ENCODE data around the gene RPGRIP1. TPM values are rescaled to one million over a fixed set of nuclear protein-coding genes. Genes with fewer than 3 reads are reported as not detected.

RPGRIP1 gene
- total and polyA plus RNA-seq, 9 of the 15 experiments (the other 6 are each of a cell fraction or from before 2014, with no cell fraction given), result 0.47 to 0.95 (median 0.65) TPM; not detected in 1

- no peak for TF ChIP-seq ZNF407 (IDR thresholded peaks at IDR 0.05; ENCODE audit: low read depth)
- no peak for TF ChIP-seq BCL6 (CRISPR knock-in tag; IDR thresholded peaks at IDR 0.05)
- no peak for TF ChIP-seq ZNF395 (CRISPR knock-in tag; IDR thresholded peaks at IDR 0.05)
- TF ChIP-seq XRCC4 (IDR thresholded peaks at IDR 0.05; ENCODE audit: extremely low read depth, insufficient read depth, insufficient read length), result no peak
- peak; percentile 99 for TF ChIP-seq NEUROD1 (IDR thresholded peaks at IDR 0.05; ENCODE audit: borderline replicate concordance, low read depth, low read length, partially characterized antibody)
- TF ChIP-seq MXI1 (IDR thresholded peaks at IDR 0.05; ENCODE audit: low read depth, low read length), result no peak
- TF ChIP-seq MNT (conservative IDR thresholded peaks at IDR 0.05), result peak; percentile 53 to 77; a peak in 2 of 4 replicates
- 0 out of 2 replicates have a peak, but pooled peaks have one; percentile 51 for TF ChIP-seq LEF1 (IDR thresholded peaks at IDR 0.05)
- no peak for TF ChIP-seq RHOXF2B (CRISPR knock-in tag; conservative IDR thresholded peaks at IDR 0.05)
- TF ChIP-seq NUFIP1 (IDR thresholded peaks at IDR 0.05; ENCODE audit: partially characterized antibody), result no peak
- TF ChIP-seq ZNF263 (CRISPR knock-in tag; IDR thresholded peaks at IDR 0.05; ENCODE audit: borderline replicate concordance), result no peak
- TF ChIP-seq PHF20 (IDR thresholded peaks at IDR 0.05; ENCODE audit: partially characterized antibody), result peak; percentile 83
- peak; percentile 89 for TF ChIP-seq L3MBTL2 (IDR thresholded peaks at IDR 0.05)
- TF ChIP-seq SETDB1 (IDR thresholded peaks at IDR 0.05; ENCODE audit: low read length), result no peak
- no peak for TF ChIP-seq ZNF23 (CRISPR knock-in tag; IDR thresholded peaks at IDR 0.05)
- TF ChIP-seq PTRF (tag; IDR thresholded peaks at IDR 0.05), result no peak
- no peak for TF ChIP-seq RBM34 (IDR thresholded peaks at IDR 0.05; ENCODE audit: borderline replicate concordance, insufficient read depth, low read length)
- no peak for TF ChIP-seq NFE2 (IDR thresholded peaks at IDR 0.05; ENCODE audit: low read depth)
Measured at GRCh38 chr14:21269252-21270046, 10.4 kb upstream of the RPGRIP1 start, which contains the start of gene HNRNPC (continued).
